Measurements from ENCODE around the gene SLC16A4.
A peak's percentile ranks its signal among the peaks of the same experiment; 100 is the strongest.

DNA sequence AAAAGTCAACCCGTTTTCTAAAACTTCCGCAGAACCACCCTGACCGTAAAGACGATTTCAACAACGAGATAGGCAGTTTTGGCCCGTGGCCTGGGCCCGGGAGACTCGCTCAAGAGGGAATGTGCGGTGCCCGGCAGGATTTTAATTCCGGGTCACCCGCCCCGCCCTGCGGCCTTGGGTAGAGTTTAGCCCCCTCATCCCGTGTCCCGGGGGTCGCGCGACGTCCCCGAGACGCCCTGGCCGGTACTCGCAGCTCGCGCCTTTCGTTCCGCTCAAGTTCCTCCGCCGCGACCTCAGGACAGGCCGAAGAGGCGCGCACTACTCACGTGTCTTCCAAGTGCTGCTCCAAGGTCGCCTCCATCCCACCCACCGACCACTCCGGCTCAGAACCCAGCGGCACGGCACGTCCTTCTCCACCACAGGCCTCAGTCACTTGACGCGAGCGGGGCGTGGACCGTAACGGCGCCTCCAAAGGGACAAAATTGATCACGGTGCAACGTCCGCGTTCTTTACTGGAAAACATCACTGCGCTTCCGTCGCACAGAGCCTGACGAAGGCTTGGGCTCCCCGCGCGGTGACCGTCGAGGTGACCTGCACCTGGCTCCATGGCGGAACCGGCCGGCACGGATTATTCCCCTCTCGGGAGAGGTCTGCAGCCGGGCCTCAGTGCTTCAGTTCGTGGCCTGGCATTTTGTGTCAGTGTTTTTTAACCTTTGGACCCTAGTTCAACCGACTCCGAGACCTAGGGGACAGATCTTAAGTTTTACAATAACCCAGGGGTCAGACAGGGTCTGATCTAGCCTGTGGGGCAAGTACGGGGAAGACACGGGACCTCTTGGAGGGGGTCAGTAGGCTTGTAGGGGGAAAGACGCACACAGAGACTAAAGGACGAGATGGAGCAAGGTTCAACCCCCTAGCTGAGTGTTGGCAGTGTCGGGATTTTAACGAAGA lies 16.7 kb upstream of the SLC16A4 start, which contains the start of gene LAMTOR5:
- TF ChIP-seq, protein P1, sequence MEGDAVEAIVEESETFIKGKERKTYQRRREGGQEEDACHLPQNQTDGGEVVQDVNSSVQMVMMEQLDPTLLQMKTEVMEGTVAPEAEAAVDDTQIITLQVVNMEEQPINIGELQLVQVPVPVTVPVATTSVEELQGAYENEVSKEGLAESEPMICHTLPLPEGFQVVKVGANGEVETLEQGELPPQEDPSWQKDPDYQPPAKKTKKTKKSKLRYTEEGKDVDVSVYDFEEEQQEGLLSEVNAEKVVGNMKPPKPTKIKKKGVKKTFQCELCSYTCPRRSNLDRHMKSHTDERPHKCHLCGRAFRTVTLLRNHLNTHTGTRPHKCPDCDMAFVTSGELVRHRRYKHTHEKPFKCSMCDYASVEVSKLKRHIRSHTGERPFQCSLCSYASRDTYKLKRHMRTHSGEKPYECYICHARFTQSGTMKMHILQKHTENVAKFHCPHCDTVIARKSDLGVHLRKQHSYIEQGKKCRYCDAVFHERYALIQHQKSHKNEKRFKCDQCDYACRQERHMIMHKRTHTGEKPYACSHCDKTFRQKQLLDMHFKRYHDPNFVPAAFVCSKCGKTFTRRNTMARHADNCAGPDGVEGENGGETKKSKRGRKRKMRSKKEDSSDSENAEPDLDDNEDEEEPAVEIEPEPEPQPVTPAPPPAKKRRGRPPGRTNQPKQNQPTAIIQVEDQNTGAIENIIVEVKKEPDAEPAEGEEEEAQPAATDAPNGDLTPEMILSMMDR (IDR thresholded peaks at IDR 0.05; ENCODE audit: borderline replicate concordance, extremely low read depth, low read length, poor library complexity, severe bottlenecking): peak; percentile 16
- TF ChIP-seq EZH2 (IDR thresholded peaks at IDR 0.05; ENCODE audit: borderline replicate concordance, low read depth, low read length, severe bottlenecking): no peak
